GM12873 (cell line): Measurements from ENCODE around the gene GPR108.

Experiments
- CTCF ChIP-seq: IDR thresholded peaks from 2 replicates; pipeline ENCODE4 v1.5.1; 2012; ENCODE audit warnings: low read depth, mild to moderate bottlenecking, moderate library complexity, low read length, control low read depth; ENCODE audit not compliant: insufficient read depth; ENCODE audit errors: missing control alignments

The GPR108 gene

GRCh38 chr19:6732803-6733337, 4.5 kb downstream of the GPR108 start:
- no peak for TF ChIP-seq CTCF

DNA sequence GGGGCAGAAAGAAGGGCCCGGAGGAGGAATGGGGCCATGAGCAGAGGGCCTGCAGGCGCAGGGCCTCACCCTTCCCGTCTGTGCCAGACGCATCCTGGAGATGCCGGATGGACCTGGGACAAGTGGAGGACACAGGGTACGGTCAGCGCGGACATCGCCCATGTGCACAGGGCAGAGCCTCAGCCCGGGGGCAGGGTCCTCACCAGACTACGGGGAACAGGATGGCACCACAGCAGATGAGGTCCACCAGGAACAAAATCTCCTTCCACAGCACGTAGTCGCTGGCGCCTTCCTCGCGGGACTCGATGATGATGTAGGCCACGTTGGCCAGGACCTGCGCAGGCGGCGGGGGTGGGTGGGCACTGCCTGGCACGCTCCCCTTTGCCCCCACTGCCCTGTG, 5.6 kb downstream of the GPR108 start:
- TF ChIP-seq CTCF: no peak

DNA sequence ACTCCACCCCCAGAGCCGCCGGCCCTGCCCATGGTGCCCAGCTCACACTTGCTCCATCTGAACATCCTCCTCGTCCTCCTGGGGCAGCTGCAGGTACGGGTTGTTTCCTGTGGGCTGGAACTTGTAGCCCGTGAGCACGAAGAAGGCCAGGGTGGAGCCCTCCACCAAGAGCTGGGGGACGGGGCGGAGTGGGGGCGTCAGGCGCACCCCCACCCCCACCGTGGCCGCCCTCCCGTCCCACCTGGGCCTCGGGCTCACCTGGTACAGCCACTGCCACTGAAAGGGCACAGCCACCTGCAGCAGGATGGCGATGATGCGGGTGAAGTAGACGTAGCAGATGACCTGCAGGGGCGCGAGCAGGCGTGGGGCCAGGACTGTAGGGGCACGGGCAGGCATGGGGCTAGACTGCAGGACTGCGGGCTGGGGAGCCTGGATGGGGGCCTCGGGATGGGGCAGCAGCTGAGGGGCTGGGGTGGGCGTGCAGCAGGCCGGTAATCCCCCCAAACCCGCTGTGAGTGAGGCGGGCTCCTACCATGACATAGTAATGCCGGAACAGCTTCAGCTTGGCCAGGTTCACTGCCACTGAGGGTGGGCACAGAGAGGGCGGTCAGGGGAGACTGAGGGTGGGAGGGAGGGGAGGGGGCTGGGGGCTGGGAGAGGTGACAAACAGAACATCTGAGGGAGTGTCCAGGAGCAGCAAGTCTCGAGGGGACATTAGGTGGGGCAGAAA, 6.3 kb downstream of the GPR108 start:
- no peak for TF ChIP-seq CTCF

GRCh38 chr19:6730153-6730804, 7.1 kb downstream of the GPR108 start:
- TF ChIP-seq CTCF: no peak

DNA sequence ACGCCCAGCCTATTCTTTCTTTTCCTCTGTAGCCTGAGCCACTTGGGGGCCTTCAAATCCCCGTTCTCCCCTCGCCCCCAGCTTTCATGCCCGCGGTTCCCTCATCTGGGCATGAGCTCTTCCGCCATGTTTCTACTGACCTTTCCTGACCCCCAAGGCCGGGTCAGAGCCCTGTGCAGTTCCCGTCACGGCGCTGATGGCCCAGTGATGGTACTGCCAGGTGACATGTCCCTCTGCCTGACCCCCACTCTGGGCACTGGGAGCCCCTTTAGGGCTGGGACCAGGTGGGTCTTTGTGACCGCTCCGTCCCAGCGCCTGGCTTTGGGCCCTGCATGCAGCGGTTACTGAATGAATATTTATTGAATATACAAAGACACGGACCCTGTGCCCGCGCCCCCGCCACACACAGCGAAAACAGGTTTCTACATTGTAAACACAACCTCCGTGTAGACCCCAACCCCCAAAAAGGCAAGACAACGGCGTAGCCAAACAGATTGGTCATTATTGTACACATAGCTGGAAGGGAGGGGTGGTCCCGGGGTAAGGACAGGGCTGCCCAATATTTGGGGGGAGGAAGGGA, 7.7 kb downstream of the GPR108 start:
- TF ChIP-seq CTCF: no peak

- TF ChIP-seq CTCF: no peak
Measured at GRCh38 chr19:6728346-6728745, 9.0 kb downstream of the GPR108 start.

DNA sequence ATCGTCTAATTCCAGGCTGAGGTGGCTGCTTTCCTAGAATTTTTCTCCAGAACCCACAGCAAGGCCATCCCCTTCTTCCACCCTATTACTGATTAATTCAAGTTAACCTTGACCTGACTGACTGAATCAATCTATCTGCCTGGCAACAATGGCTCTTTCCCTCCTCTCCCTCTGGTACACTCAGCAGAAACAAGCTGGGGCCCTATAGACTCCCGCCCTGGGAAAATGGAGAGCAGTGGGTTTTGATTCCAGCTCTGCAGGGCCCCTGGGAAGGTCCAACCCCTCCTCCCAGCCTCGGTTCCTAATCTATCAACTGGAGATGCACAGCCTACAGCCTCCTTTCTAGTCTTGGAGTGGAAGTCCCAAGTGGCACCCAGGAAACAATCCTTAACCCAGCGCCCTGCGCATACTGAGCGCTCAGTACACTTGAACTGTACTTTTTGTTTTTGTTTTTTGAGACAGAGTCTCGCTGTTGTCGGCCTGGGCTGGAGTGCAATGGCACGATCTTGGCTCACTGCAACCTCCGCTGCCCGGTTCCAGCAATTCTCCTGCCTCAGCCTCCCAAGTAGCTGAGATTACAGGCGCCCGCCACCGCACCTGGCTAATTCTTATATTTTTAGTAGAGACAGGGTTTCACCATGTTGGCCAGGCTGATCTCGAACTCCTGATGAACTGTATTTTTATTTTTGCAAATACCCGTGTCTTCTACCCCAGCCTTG, 11.7 kb downstream of the GPR108 start:
- TF ChIP-seq CTCF: no peak
